Effector memory CD8-positive, alpha-beta T cell (primary cell): ENCODE results near the gene C16orf95.

Experiments used
- ATAC-seq: fragments of 150-1000 bp; cut with Tn5 transposase; replicated peaks from 2 replicates; pipeline ENCODE4 v1.10.0; 2021; ENCODE audit warnings: mild to moderate bottlenecking, moderate library complexity
- DNase-seq, 3 experiments: peaks; one replicate each; pipeline ENCODE4 v3.0.0; 2021
- H3K27ac Mint-ChIP-seq, 2 donors: one replicate each; pipeline ENCODE4 v1.8.0; 2022; ENCODE audit warnings: mild to moderate bottlenecking in 2 of 2, mixed read lengths in 2 of 2, moderate library complexity in 2 of 2
- H3K27me3 Mint-ChIP-seq, 2 donors: one replicate each; pipeline ENCODE4 v1.8.0; 2022; ENCODE audit warnings: mixed read lengths in 2 of 2
- H3K36me3 Mint-ChIP-seq: one replicate; pipeline ENCODE4 v1.8.0; 2022; ENCODE audit warnings: mild to moderate bottlenecking, moderate library complexity, mixed read lengths; ENCODE audit not compliant: insufficient read depth
- H3K4me1 Mint-ChIP-seq, 2 donors: one replicate each; pipeline ENCODE4 v1.8.0; 2022; ENCODE audit warnings: low read depth in 2 of 2, mixed read lengths in 2 of 2
- H3K4me3 Mint-ChIP-seq, 2 donors: one replicate each; pipeline ENCODE4 v1.8.0; 2022; ENCODE audit warnings: mild to moderate bottlenecking in 2 of 2, mixed read lengths in 2 of 2, moderate library complexity in 2 of 2
- H3K9me3 Mint-ChIP-seq, 2 donors: one replicate each; pipeline ENCODE4 v1.8.0; 2022; ENCODE audit warnings: mixed read lengths in 2 of 2

C16orf95 gene

DNA sequence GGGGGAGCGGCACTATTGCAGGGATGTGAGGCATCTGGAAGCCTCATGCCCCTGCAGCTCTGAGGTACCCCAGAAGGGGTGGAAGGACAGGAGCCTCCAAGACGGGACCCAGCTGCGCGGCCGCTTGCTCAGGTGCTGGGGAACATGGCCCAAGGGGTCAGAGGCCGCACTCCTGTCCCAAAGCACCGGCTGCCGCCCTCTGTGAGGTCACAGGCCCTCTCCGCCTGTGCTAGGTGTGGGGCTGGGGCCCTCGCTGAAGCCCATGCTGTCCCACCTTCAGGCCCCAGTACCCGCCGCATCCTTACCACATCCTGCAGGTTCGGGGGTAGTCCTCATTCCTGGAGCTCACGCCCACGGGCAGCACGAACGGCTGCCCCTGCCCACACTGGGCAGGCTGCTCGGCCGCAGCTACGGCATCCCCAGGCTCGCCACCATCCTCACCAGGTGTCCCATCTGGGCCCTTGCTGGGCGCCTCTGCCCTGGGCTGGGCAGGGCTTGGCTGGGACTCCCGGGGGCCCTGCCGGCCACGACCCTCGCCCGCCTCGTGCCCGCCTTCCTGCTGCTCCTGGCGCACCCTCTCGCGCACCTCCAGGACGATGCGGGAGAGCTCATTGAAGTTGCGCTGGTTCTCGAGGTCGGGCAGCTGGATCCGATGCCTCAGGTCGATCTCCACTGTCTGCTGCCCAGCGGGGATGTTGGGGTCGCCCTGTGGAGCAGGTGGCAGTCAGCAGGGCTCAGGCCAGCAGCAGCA, 16.6 kb upstream of the C16orf95 start:
- no peak overlapping the region for H3K4me3 Mint-ChIP-seq
- ATAC-seq (no peak), DNase-seq (no peak)
- no peaks in the 10 kb centered on the region for H3K27me3 Mint-ChIP-seq
- no peak overlapping the region for H3K27ac Mint-ChIP-seq
- H3K9me3 Mint-ChIP-seq: no peaks in the 10 kb centered on the region
- peaks cover 28% of the 10 kb centered on the region for H3K36me3 Mint-ChIP-seq
- H3K4me1 Mint-ChIP-seq: peaks cover 4 to 5% of the 10 kb centered on the region in 2 donors

DNA sequence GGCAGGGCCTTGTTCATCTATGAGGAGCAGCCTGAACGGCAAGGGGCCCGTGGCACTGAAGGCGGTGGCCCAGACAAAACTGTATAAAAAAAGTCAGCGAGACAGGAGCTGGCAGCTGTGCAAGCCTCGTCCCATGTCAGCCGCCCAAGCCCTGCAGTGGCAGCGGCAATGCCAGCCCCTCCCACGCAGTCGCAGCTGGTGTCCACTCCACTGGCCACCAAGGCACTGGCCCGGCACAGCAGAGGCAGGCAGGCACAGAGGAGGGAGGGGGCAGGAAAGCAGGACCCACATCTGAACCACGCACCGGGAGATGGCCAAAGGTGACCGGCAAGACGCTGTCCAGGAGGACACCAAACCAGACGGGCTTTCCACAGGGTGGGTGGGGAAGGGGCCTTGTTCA, 15.9 kb upstream of the C16orf95 start:
- Mint-ChIP-seq H3K27ac (no peak overlapping the region), H3K36me3 (peaks cover 24% of the 10 kb centered on the region), H3K27me3 (no peaks in the 10 kb centered on the region), H3K4me3 (no peak overlapping the region), H3K4me1 (peaks cover 3% of the 10 kb centered on the region in 2 donors), H3K9me3 (no peaks in the 10 kb centered on the region)
- ATAC-seq (no peak), DNase-seq (no peak)

DNA sequence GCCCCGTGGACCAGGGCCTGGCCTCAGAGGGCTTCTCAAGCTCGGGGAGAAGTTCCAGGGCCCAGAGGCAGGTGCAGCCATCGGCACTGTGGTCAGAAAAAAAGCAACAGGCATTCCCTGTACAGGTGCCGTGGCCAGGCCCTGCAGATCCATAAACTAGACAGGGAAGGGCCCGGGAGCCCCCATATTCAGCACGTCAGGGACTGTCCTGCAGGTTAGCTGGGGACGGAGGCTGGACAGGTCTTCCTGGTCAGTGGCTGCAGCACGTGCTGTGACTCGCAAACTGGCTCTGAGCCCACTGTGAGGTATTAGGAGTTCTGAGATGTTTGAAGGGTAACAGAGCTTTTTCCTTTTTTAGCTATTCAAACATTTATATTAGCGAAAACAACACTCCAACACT, 15.0 kb upstream of the C16orf95 start:
- Mint-ChIP-seq H3K36me3 (peaks cover 20% of the 10 kb centered on the region), H3K27ac (peak overlapping the region in 1 of 2 donors; percentile 28)
- no peak for DNase-seq

DNA sequence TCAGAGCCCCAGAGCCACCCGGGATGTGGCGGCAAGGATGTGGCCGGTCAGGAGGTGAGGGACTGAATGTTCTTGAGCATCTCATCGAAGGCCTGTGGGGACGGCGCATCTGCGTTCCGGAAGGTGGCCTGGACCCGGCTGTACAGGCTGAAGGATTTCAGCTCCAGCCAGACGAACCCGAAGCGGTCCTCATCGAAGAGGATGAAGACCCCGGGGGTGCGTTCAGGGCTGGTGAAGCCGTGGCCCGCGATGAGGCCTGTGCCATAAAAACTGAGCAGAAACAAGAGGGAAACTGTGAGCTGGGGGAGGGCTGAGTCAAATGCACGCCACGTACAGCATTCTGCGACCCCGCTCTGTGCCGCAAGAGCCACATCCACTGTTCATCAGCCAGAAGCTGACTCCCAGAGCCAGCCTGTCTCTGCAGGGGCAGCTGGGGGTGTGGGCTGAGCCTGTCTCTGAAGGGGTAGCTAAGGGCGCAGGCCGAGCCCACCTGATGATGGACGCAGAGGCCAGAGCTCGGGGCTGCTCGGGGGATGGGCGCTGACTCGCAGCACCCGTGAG, 14.1 kb upstream of the C16orf95 start:
- no peaks in the 10 kb centered on the region for H3K9me3 Mint-ChIP-seq
- H3K4me3 Mint-ChIP-seq: no peak overlapping the region
- ATAC-seq (no peak), DNase-seq (no peak)
- no peak overlapping the region for H3K27ac Mint-ChIP-seq
- H3K4me1 Mint-ChIP-seq: peaks cover 0 to 3% of the 10 kb centered on the region in 2 donors
- H3K27me3 Mint-ChIP-seq: no peaks in the 10 kb centered on the region
- peaks cover 21% of the 10 kb centered on the region for H3K36me3 Mint-ChIP-seq

More for the DNA sequence above, 15.0 kb upstream of the C16orf95 start:
- no peaks in the 10 kb centered on the region for H3K9me3 Mint-ChIP-seq
- peaks cover 1 to 3% of the 10 kb centered on the region in 2 donors for H3K4me1 Mint-ChIP-seq
- H3K27me3 Mint-ChIP-seq: no peaks in the 10 kb centered on the region
- no peak for ATAC-seq
- no peak overlapping the region for H3K4me3 Mint-ChIP-seq

DNA sequence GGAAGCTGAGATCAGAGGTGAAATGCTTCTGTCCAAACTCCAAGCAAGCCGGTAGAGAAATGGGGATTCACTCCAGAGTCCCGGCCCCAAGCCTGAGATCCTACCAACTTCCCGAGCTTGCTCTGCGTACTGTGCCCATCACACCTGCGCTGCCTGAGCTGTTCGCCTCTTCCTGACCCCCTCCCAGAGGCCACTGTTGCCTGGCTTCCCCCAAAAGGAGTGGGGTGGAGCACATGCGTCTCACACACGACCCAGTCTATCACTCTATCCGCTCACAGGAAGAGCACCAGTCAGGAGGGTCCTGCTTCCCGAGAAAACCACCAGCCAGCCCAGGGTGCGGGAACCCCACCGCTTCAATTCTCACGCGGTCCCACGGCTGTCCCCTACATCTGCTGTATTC, 13.5 kb upstream of the C16orf95 start:
- Mint-ChIP-seq H3K27me3 (no peaks in the 10 kb centered on the region), H3K36me3 (peaks cover 19% of the 10 kb centered on the region), H3K27ac (no peak overlapping the region), H3K4me1 (peaks cover 0 to 3% of the 10 kb centered on the region in 2 donors), H3K4me3 (no peak overlapping the region), H3K9me3 (no peaks in the 10 kb centered on the region)
- DNase-seq (no peak), ATAC-seq (no peak)

DNA sequence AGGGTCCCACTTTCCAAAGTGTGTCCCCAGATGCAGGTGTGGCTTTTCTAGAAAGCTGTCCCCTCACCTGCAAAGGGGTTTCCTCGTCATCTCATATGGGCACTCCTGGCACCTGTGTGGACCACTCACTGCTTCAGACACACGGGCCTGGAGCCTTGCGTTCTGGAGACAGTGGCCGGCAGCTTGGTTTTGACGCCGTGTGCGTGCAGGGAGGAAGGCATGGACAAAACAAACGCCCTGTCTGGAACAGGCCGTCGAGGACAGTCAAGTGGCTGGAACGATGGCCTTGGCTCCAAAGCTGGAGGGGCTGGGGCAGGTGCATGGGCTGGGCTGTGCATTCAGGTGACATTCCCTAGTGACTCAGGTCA, 13.0 kb upstream of the C16orf95 start:
- Mint-ChIP-seq H3K27me3 (no peaks in the 10 kb centered on the region), H3K9me3 (no peaks in the 10 kb centered on the region), H3K4me3 (no peak overlapping the region), H3K36me3 (peaks cover 17% of the 10 kb centered on the region), H3K4me1 (peaks cover 2 to 3% of the 10 kb centered on the region in 2 donors), H3K27ac (no peak overlapping the region)
- DNase-seq (no peak), ATAC-seq (no peak)

DNA sequence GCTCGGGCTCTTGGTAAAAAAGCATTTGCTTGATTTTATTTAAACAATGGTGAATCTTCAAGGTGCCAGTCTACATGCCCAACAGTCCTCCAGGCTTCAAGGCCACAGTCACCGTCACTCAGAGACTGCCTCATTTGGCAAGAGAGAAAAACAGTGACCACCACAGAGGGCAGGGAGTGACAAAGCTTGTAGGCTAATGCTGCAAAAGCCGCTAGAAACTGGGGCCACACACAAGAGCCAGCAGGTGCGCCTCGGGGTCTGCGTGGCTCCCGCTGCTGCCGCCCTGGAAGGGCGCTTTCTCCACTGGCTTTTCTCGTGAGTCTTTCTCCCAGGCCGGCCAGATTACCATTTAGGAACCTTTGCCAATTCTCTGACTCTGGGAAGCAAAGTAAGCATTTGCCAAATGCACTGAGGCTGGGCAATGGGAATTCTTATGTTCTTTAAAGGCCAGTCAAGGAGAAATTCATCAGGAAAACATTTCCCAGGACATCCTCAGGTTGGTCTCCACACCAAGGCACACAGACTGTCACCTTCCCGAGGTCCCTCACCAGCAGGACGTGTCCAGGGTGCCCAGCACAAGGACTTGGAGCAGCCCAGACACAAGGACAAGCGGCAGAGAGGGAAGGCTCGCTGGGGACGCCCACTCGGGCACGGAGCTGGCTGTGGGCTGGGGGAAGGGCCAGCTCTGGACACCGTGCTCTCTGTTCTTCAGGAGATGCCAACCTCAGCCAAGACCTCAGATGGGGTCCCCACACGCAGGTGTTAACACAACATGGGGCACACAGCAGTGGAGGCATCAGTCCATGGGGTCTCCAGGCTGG, 12.5 kb upstream of the C16orf95 start:
- Mint-ChIP-seq H3K9me3 (no peaks in the 10 kb centered on the region), H3K4me3 (no peak overlapping the region), H3K27ac (no peak overlapping the region), H3K4me1 (peaks cover 2 to 3% of the 10 kb centered on the region in 2 donors), H3K36me3 (peaks cover 19% of the 10 kb centered on the region), H3K27me3 (no peaks in the 10 kb centered on the region)
- no peak for ATAC-seq
- no peak for DNase-seq

DNA sequence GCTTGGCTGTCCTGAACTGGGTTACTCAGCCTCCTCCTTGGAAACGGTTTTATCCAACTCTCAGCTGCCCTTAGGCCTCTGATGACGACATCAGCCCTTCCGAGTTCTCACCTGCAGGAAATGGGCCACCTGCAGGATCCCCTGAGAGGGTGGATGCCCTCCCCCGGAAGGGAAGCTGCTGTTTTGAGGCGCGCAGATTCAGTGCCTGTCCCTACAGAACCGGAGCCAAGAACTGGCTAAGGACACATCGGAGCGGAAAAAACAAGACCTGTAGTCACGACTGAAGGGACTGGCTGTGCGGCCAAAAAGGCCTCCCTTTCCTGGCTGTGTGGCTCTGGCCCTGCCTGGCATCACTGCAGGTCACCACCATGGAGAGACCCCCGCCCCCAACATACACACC, 11.7 kb upstream of the C16orf95 start:
- no peak overlapping the region for H3K27ac Mint-ChIP-seq
- no peak for DNase-seq

DNA sequence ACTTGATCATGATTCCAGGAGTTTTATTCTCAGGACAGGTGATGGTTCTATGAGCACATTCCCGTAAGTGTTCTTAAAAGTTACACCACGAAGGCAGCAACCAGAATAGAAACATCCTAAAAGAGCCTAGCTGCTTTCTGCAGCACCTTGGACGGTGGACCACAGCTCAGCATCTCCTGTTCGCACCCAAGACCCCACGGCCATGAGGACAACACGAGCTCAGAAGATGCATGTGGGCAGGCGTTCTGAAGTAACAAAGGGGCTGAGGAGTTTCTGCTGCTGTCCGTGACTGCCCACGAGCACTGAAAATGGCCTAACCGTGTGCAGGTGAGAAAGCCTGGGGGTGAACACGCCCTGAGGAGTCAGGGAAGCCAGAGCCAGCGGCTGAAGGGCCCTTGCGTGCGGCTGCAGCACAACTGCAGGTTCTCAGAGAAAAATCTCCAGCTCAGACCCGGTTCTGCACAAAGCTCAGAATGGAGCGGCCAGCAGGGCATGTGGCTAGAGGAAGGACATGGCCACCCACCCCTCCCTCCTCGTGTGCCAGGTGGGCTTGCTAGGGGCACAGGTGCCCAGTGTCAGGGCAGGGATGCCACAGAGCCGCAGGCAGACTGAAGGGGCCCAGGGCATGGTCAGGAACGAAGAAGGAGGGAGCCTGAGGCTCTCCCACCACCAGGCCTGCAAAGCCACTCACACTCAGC, 10.8 kb upstream of the C16orf95 start:
- ATAC-seq (no peak), DNase-seq (no peak)
- H3K4me1 Mint-ChIP-seq: peaks cover 0 to 5% of the 10 kb centered on the region in 2 donors
- no peaks in the 10 kb centered on the region for H3K9me3 Mint-ChIP-seq
- H3K36me3 Mint-ChIP-seq: peaks cover 17% of the 10 kb centered on the region
- H3K27me3 Mint-ChIP-seq: no peaks in the 10 kb centered on the region
- no peak overlapping the region for H3K4me3 Mint-ChIP-seq
- no peak overlapping the region for H3K27ac Mint-ChIP-seq

More for the DNA sequence above, 11.7 kb upstream of the C16orf95 start:
- H3K4me3 Mint-ChIP-seq: no peak overlapping the region
- ATAC-seq: no peak
- no peaks in the 10 kb centered on the region for H3K27me3 Mint-ChIP-seq
- H3K36me3 Mint-ChIP-seq: peaks cover 17% of the 10 kb centered on the region
- peaks cover 0 to 5% of the 10 kb centered on the region in 2 donors for H3K4me1 Mint-ChIP-seq
- no peaks in the 10 kb centered on the region for H3K9me3 Mint-ChIP-seq

DNA sequence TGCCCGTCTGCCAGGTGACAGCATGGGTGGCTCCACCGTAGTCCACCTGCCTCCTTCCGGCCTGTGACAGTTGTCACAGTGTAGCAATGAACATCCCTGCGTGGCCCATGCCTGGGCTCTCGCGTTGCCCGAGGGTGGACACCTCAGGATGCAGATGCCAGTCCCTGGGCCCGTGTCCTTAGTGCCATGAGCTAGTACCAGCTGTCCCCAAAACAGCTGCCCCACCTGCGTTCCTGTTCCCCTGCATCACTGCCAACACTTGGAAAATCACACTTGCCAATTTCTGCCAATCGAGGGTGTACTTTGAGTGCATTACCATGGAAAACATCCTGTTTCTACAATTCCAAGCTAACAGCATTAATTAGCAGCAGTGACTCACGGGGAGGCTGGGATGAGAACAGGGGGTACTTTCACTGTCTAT, 9.0 kb upstream of the C16orf95 start:
- Mint-ChIP-seq H3K4me1 (peaks cover 0 to 5% of the 10 kb centered on the region in 2 donors), H3K9me3 (no peaks in the 10 kb centered on the region), H3K27me3 (no peaks in the 10 kb centered on the region), H3K27ac (no peak overlapping the region), H3K4me3 (no peak overlapping the region), H3K36me3 (peaks cover 13% of the 10 kb centered on the region)
- ATAC-seq (no peak), DNase-seq (no peak)

DNA sequence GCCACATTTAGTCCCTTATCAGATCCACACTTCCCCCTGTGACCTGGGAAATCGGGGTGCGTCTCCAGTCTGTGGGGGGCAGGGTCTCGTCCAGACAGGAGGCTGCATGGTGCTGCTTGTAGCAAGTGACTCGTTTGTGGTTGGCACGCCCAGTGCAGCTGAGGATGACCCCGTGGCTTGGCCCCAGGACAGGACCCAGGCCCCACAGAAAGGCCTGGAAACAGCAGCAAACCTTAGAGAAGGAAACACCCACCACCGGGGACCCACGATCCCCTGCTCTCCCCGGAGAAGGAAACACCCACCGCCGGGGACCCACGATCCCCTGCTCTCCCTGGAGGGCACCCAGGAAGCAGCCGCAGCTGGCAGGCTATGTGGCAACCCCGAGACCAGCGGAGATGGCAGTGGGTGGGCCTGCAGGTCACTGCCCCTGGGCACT, 8.2 kb upstream of the C16orf95 start:
- ATAC-seq: no peak
- no peak overlapping the region for H3K27ac Mint-ChIP-seq
- no peak for DNase-seq
- no peaks in the 10 kb centered on the region for H3K27me3 Mint-ChIP-seq
- no peaks in the 10 kb centered on the region for H3K9me3 Mint-ChIP-seq
- H3K4me1 Mint-ChIP-seq: peaks cover 0 to 5% of the 10 kb centered on the region in 2 donors
- no peak overlapping the region for H3K4me3 Mint-ChIP-seq
- H3K36me3 Mint-ChIP-seq: peaks cover 13% of the 10 kb centered on the region

DNA sequence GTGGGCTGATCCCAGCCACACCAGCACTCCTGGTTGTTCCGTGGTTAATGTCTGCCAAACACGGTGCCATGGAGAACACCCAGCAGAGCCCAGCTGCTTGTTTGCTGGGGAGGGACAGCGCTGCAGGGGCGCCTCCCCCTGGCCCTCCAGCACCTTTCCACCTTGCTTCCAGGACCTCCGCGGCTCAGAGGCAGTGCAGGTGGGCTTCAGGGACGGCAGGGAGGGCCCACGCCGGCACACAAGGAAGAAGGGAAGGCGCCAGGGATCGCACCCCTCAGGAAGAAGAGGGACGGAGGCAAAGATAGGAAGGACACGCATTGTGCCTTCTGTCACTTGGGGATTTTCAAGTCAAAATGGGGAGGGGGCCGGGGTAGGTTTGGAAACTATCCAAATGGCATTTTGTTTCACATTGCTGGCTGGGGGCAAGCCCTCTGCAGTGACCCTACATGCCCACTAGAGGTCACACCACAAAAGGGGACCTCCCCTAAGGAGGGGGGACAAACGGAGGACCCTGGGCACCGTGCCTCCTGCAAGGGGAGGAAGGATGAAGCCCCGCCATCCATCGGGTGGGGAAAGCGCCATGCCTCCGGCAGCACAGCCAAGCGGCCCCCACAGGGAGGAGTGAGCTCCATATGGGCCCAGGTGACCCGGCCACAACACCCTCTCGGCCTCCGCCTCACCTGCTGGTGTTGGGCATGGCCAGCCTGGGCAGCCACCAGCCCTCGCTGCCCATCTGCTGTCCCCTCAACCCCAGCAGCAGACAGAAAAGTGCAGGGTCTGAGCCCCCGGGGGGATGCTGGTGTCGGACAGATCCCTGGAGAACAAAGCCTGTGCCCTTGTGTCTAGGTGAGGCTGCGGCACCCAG, 7.5 kb upstream of the C16orf95 start:
- Mint-ChIP-seq H3K27me3 (no peaks in the 10 kb centered on the region), H3K4me3 (no peak overlapping the region), H3K4me1 (peaks cover 0 to 5% of the 10 kb centered on the region in 2 donors), H3K27ac (no peak overlapping the region), H3K36me3 (peaks cover 13% of the 10 kb centered on the region), H3K9me3 (no peaks in the 10 kb centered on the region)
- ATAC-seq (peak; percentile 83), DNase-seq (peak; percentile 36 to 37 (median 37))
